ENCODE measurements around the gene FGF14. TPM values are rescaled to one million over a fixed set of nuclear protein-coding genes. Genes with fewer than 3 reads are reported as not detected.

FGF14 gene
- total RNA-seq, 1 donor from 2014 or later = 0.52 TPM

GRCh38 chr13:102317593-102317992 is 84.3 kb downstream of the FGF14 start:
- Histone ChIP-seq H3K4me3 (ENCODE audit: low read length in 3 of 3) (no peak overlapping the region), H3K4me1 (ENCODE audit: control insufficient read depth in 3 of 3, insufficient read depth in 3 of 3, low read length in 3 of 3) (peaks cover 0 to 7% (median 0%) of the 10 kb centered on the region in 3 donors), H3K27ac (ENCODE audit: low read depth, low read length) (no peak overlapping the region), H3K9me3 (ENCODE audit: control insufficient read depth in 3 of 3, low read length in 3 of 3) (no peaks in the 10 kb centered on the region), H3K9ac (ENCODE audit: low read depth in 1 of 3, low read length in 3 of 3) (no peak overlapping the region), H3K36me3 (ENCODE audit: control insufficient read depth in 3 of 3, insufficient read depth in 3 of 3, low read length in 3 of 3) (no peaks in the 10 kb centered on the region), H3K27me3 (ENCODE audit: control insufficient read depth in 3 of 3, insufficient read depth in 3 of 3, low read length in 3 of 3) (no peaks in the 10 kb centered on the region)

- no peaks in the 10 kb centered on the region for H3K9me3 ChIP-seq (ENCODE audit: control insufficient read depth in 3 of 3, low read length in 3 of 3)
- H3K27ac ChIP-seq (ENCODE audit: low read depth, low read length) = no peak overlapping the region
- H3K27me3 ChIP-seq (ENCODE audit: control insufficient read depth in 3 of 3, insufficient read depth in 3 of 3, low read length in 3 of 3) = no peaks in the 10 kb centered on the region
- H3K36me3 ChIP-seq (ENCODE audit: control insufficient read depth in 3 of 3, insufficient read depth in 3 of 3, low read length in 3 of 3) = no peaks in the 10 kb centered on the region
- no peak overlapping the region for H3K4me3 ChIP-seq (ENCODE audit: low read length in 3 of 3)
- peaks cover 0 to 7% (median 0%) of the 10 kb centered on the region in 3 donors for H3K4me1 ChIP-seq (ENCODE audit: control insufficient read depth in 3 of 3, insufficient read depth in 3 of 3, low read length in 3 of 3)
- H3K9ac ChIP-seq (ENCODE audit: low read depth in 1 of 3, low read length in 3 of 3) = no peak overlapping the region
Observed at GRCh38 chr13:102316732-102317131, 85.1 kb downstream of the FGF14 start.

GRCh38 chr13:102312841-102313240 is 89.0 kb downstream of the FGF14 start:
- Histone ChIP-seq H3K36me3 (ENCODE audit: control insufficient read depth in 3 of 3, insufficient read depth in 3 of 3, low read length in 3 of 3) (no peaks in the 10 kb centered on the region), H3K9ac (ENCODE audit: low read depth in 1 of 3, low read length in 3 of 3) (peak overlapping the region in 1 of 3 donors; percentile 18), H3K9me3 (ENCODE audit: control insufficient read depth in 3 of 3, low read length in 3 of 3) (no peaks in the 10 kb centered on the region), H3K27me3 (ENCODE audit: control insufficient read depth in 3 of 3, insufficient read depth in 3 of 3, low read length in 3 of 3) (no peaks in the 10 kb centered on the region), H3K4me1 (ENCODE audit: control insufficient read depth in 3 of 3, insufficient read depth in 3 of 3, low read length in 3 of 3) (peaks cover 0 to 3% (median 0%) of the 10 kb centered on the region in 3 donors), H3K4me3 (ENCODE audit: low read length in 3 of 3) (no peak overlapping the region), H3K27ac (ENCODE audit: low read depth, low read length) (no peak overlapping the region)

- H3K9me3 ChIP-seq (ENCODE audit: control insufficient read depth in 3 of 3, low read length in 3 of 3) = no peaks in the 10 kb centered on the region
- H3K27me3 ChIP-seq (ENCODE audit: control insufficient read depth in 3 of 3, insufficient read depth in 3 of 3, low read length in 3 of 3) = no peaks in the 10 kb centered on the region
- no peak overlapping the region for H3K4me3 ChIP-seq (ENCODE audit: low read length in 3 of 3)
- H3K9ac ChIP-seq (ENCODE audit: low read depth in 1 of 3, low read length in 3 of 3) = no peak overlapping the region
- H3K27ac ChIP-seq (ENCODE audit: low read depth, low read length) = no peak overlapping the region
- no peaks in the 10 kb centered on the region for H3K4me1 ChIP-seq (ENCODE audit: control insufficient read depth in 3 of 3, insufficient read depth in 3 of 3, low read length in 3 of 3)
- H3K36me3 ChIP-seq (ENCODE audit: control insufficient read depth in 3 of 3, insufficient read depth in 3 of 3, low read length in 3 of 3) = no peaks in the 10 kb centered on the region
Observed at GRCh38 chr13:102311901-102312300, 89.9 kb downstream of the FGF14 start.

GRCh38 chr13:102311419-102311796 is 90.4 kb downstream of the FGF14 start:
- H3K36me3 ChIP-seq (ENCODE audit: control insufficient read depth in 3 of 3, insufficient read depth in 3 of 3, low read length in 3 of 3) = no peaks in the 10 kb centered on the region
- H3K9me3 ChIP-seq (ENCODE audit: control insufficient read depth in 3 of 3, low read length in 3 of 3) = no peaks in the 10 kb centered on the region
- H3K27me3 ChIP-seq (ENCODE audit: control insufficient read depth in 3 of 3, insufficient read depth in 3 of 3, low read length in 3 of 3) = no peaks in the 10 kb centered on the region
- no peak overlapping the region for H3K4me3 ChIP-seq (ENCODE audit: low read length in 3 of 3)
- H3K4me1 ChIP-seq (ENCODE audit: control insufficient read depth in 3 of 3, insufficient read depth in 3 of 3, low read length in 3 of 3) = no peaks in the 10 kb centered on the region
- H3K9ac ChIP-seq (ENCODE audit: low read depth in 1 of 3, low read length in 3 of 3) = no peak overlapping the region
- no peak overlapping the region for H3K27ac ChIP-seq (ENCODE audit: low read depth, low read length)

GRCh38 chr13:102310691-102311418 is 91.0 kb downstream of the FGF14 start:
- Histone ChIP-seq H3K9me3 (ENCODE audit: control insufficient read depth in 3 of 3, low read length in 3 of 3) (no peaks in the 10 kb centered on the region), H3K27ac (ENCODE audit: low read depth, low read length) (no peak overlapping the region), H3K36me3 (ENCODE audit: control insufficient read depth in 3 of 3, insufficient read depth in 3 of 3, low read length in 3 of 3) (no peaks in the 10 kb centered on the region), H3K9ac (ENCODE audit: low read depth in 1 of 3, low read length in 3 of 3) (no peak overlapping the region), H3K4me3 (ENCODE audit: low read length in 3 of 3) (no peak overlapping the region), H3K27me3 (ENCODE audit: control insufficient read depth in 3 of 3, insufficient read depth in 3 of 3, low read length in 3 of 3) (no peaks in the 10 kb centered on the region), H3K4me1 (ENCODE audit: control insufficient read depth in 3 of 3, insufficient read depth in 3 of 3, low read length in 3 of 3) (no peaks in the 10 kb centered on the region)

GRCh38 chr13:102309110-102309509 is 92.7 kb downstream of the FGF14 start:
- Histone ChIP-seq H3K36me3 (ENCODE audit: control insufficient read depth in 3 of 3, insufficient read depth in 3 of 3, low read length in 3 of 3) (no peaks in the 10 kb centered on the region), H3K4me3 (ENCODE audit: low read length in 3 of 3) (no peak overlapping the region), H3K9ac (ENCODE audit: low read depth in 1 of 3, low read length in 3 of 3) (no peak overlapping the region), H3K9me3 (ENCODE audit: control insufficient read depth in 3 of 3, low read length in 3 of 3) (no peaks in the 10 kb centered on the region), H3K4me1 (ENCODE audit: control insufficient read depth in 3 of 3, insufficient read depth in 3 of 3, low read length in 3 of 3) (no peaks in the 10 kb centered on the region), H3K27me3 (ENCODE audit: control insufficient read depth in 3 of 3, insufficient read depth in 3 of 3, low read length in 3 of 3) (no peaks in the 10 kb centered on the region), H3K27ac (ENCODE audit: low read depth, low read length) (no peak overlapping the region)

- no peak overlapping the region for H3K27ac ChIP-seq (ENCODE audit: low read depth, low read length)
- no peaks in the 10 kb centered on the region for H3K4me1 ChIP-seq (ENCODE audit: control insufficient read depth in 3 of 3, insufficient read depth in 3 of 3, low read length in 3 of 3)
- no peak overlapping the region for H3K4me3 ChIP-seq (ENCODE audit: low read length in 3 of 3)
- H3K9ac ChIP-seq (ENCODE audit: low read depth in 1 of 3, low read length in 3 of 3) = no peak overlapping the region
- no peaks in the 10 kb centered on the region for H3K27me3 ChIP-seq (ENCODE audit: control insufficient read depth in 3 of 3, insufficient read depth in 3 of 3, low read length in 3 of 3)
- no peaks in the 10 kb centered on the region for H3K9me3 ChIP-seq (ENCODE audit: control insufficient read depth in 3 of 3, low read length in 3 of 3)
- H3K36me3 ChIP-seq (ENCODE audit: control insufficient read depth in 3 of 3, insufficient read depth in 3 of 3, low read length in 3 of 3) = no peaks in the 10 kb centered on the region
Observed at GRCh38 chr13:102302534-102302933, 99.3 kb downstream of the FGF14 start.

- no peaks in the 10 kb centered on the region for H3K9me3 ChIP-seq (ENCODE audit: control insufficient read depth in 3 of 3, low read length in 3 of 3)
- H3K9ac ChIP-seq (ENCODE audit: low read depth in 1 of 3, low read length in 3 of 3) = no peak overlapping the region
- no peaks in the 10 kb centered on the region for H3K4me1 ChIP-seq (ENCODE audit: control insufficient read depth in 3 of 3, insufficient read depth in 3 of 3, low read length in 3 of 3)
- no peak overlapping the region for H3K27ac ChIP-seq (ENCODE audit: low read depth, low read length)
- no peak overlapping the region for H3K4me3 ChIP-seq (ENCODE audit: low read length in 3 of 3)
- no peaks in the 10 kb centered on the region for H3K36me3 ChIP-seq (ENCODE audit: control insufficient read depth in 3 of 3, insufficient read depth in 3 of 3, low read length in 3 of 3)
- no peaks in the 10 kb centered on the region for H3K27me3 ChIP-seq (ENCODE audit: control insufficient read depth in 3 of 3, insufficient read depth in 3 of 3, low read length in 3 of 3)
Observed at GRCh38 chr13:102300379-102300778, 101.5 kb downstream of the FGF14 start.

GRCh38 chr13:102299366-102299765 is 102.5 kb downstream of the FGF14 start:
- Histone ChIP-seq H3K27me3 (ENCODE audit: control insufficient read depth in 3 of 3, insufficient read depth in 3 of 3, low read length in 3 of 3) (no peaks in the 10 kb centered on the region), H3K9ac (ENCODE audit: low read depth in 1 of 3, low read length in 3 of 3) (no peak overlapping the region), H3K36me3 (ENCODE audit: control insufficient read depth in 3 of 3, insufficient read depth in 3 of 3, low read length in 3 of 3) (no peaks in the 10 kb centered on the region), H3K27ac (ENCODE audit: low read depth, low read length) (no peak overlapping the region), H3K9me3 (ENCODE audit: control insufficient read depth in 3 of 3, low read length in 3 of 3) (no peaks in the 10 kb centered on the region), H3K4me3 (ENCODE audit: low read length in 3 of 3) (no peak overlapping the region), H3K4me1 (ENCODE audit: control insufficient read depth in 3 of 3, insufficient read depth in 3 of 3, low read length in 3 of 3) (no peaks in the 10 kb centered on the region)

Measured in skeletal muscle tissue (tissue), 4 donors.